Activated naive CD8-positive, alpha-beta T cell treated with anti-CD3 and anti-CD28 coated beads, Interleukin-2, amount 10 ng/mL, durations not matched to agents 7 days and 5 days (primary cell): ENCODE results near the gene STX5. TPM values are rescaled to one million over a fixed set of nuclear protein-coding genes. Genes with fewer than 3 reads are reported as not detected.

ENCODE experiments used
- microRNA-seq: library from miRNA; unstranded; fragments of <30 nt; microRNA quantifications from one replicate; pipeline ENCODE4 v1.2.0, GENCODE V29; 2022
- total RNA-seq, 2 experiments: library from RNA; stranded (reverse); gene quantifications; one replicate each; pipeline ENCODE4 v1.2.3, GENCODE V29; 2021

The STX5 gene
- total RNA-seq, 2 experiments from 2014 or later = 43.4 to 44.3 TPM

Small RNA genes within 50 kb of the gene (microRNA-seq; reads per million reads assigned to microRNA genes)
- not detected for gene MIR6514
- not detected for gene MIR6748

Other genes with a start within 250 kb of the STX5 start
- gene TUT1, start 240.5 kb downstream of the STX5 start, total RNA-seq = 10 to 100 TPM; 27.2 to 38.2 TPM
- gene MTA2, start 230.2 kb downstream of the STX5 start, total RNA-seq = 100 to 1,000 TPM; 231 to 233 TPM
- gene EML3, start 219.3 kb downstream of the STX5 start, total RNA-seq = 100 to 1,000 TPM; 183 to 185 TPM
- gene ROM1, start 218.8 kb downstream of the STX5 start, total RNA-seq = 1 to 10 TPM; 1.4 to 2.4 TPM
- gene B3GAT3, start 210.1 kb downstream of the STX5 start, total RNA-seq = 10 to 100 TPM; 76.1 to 87.0 TPM
- 100 to 1,000 TPM; 291 to 300 TPM for gene GANAB, start 185.4 kb downstream of the STX5 start, total RNA-seq
- gene INTS5, start 178.7 kb downstream of the STX5 start, total RNA-seq = 10 to 100 TPM; 30.1 to 30.2 TPM
- gene C11orf98, start 166.8 kb downstream of the STX5 start, total RNA-seq = 100 to 1,000 TPM in 1 of 2 experiments, 10 to 100 TPM in 1; 99.9 to 104 TPM
- 10 to 100 TPM; 23.3 to 27.3 TPM for gene CSKMT, start 166.7 kb downstream of the STX5 start, total RNA-seq
- 1 to 10 TPM; 6.7 to 6.8 TPM for gene UQCC3, start 160.4 kb downstream of the STX5 start, total RNA-seq
- gene LBHD1, start 159.8 kb downstream of the STX5 start, total RNA-seq = 10 to 100 TPM; 23.5 to 23.6 TPM
- gene UBXN1, start 153.0 kb downstream of the STX5 start, total RNA-seq = 100 to 1,000 TPM; 135 to 136 TPM
- gene LRRN4CL, start 142.5 kb downstream of the STX5 start, total RNA-seq = under 1 TPM; 0.19 to 0.23 TPM
- 10 to 100 TPM; 29.9 to 39.4 TPM for gene BSCL2, start 124.6 kb downstream of the STX5 start, total RNA-seq
- not detected for gene GNG3, start 124.4 kb downstream of the STX5 start, total RNA-seq
- 10 to 100 TPM; 67.9 to 72.5 TPM for gene HNRNPUL2, start 104.6 kb downstream of the STX5 start, total RNA-seq
- gene TTC9C, start 103.6 kb downstream of the STX5 start, total RNA-seq = 10 to 100 TPM; 49.5 to 56.4 TPM
- 10 to 100 TPM; 14.0 to 17.1 TPM for gene ZBTB3, start 77.9 kb downstream of the STX5 start, total RNA-seq
- 10 to 100 TPM; 79.1 to 84.6 TPM for gene POLR2G, start 70.5 kb downstream of the STX5 start, total RNA-seq
- gene TAF6L, start 60.7 kb downstream of the STX5 start, total RNA-seq = 10 to 100 TPM; 20.6 to 22.2 TPM
- 10 to 100 TPM; 48.7 to 52.2 TPM for gene TMEM179B, start 44.6 kb downstream of the STX5 start, total RNA-seq
- 10 to 100 TPM; 14.0 to 15.2 TPM for gene TMEM223, start 40.0 kb downstream of the STX5 start, total RNA-seq
- 100 to 1,000 TPM; 124 to 131 TPM for gene NXF1, start 26.6 kb downstream of the STX5 start, total RNA-seq
- not detected for gene TEX54, start 790 bp upstream of the STX5 start, total RNA-seq
- gene WDR74, start 7.5 kb upstream of the STX5 start, total RNA-seq = 10 to 100 TPM; 75.2 to 78.0 TPM
- 100 to 1,000 TPM; 222 to 228 TPM for gene SLC3A2, start 48.8 kb upstream of the STX5 start, total RNA-seq
- gene CHRM1, start 89.3 kb upstream of the STX5 start, total RNA-seq = not detected
- not detected for gene SLC22A6, start 152.9 kb upstream of the STX5 start, total RNA-seq
- not detected for gene SLC22A8, start 183.8 kb upstream of the STX5 start, total RNA-seq